IPS DF 19.7 (cell line): ENCODE results near the gene SYT8.

Source experiments
- DNase-seq: peaks from one replicate; pipeline ENCODE4 v3.0.0-alpha.2; 2013; ENCODE audit warnings: low read depth, low spot score

The SYT8 gene

DNA sequence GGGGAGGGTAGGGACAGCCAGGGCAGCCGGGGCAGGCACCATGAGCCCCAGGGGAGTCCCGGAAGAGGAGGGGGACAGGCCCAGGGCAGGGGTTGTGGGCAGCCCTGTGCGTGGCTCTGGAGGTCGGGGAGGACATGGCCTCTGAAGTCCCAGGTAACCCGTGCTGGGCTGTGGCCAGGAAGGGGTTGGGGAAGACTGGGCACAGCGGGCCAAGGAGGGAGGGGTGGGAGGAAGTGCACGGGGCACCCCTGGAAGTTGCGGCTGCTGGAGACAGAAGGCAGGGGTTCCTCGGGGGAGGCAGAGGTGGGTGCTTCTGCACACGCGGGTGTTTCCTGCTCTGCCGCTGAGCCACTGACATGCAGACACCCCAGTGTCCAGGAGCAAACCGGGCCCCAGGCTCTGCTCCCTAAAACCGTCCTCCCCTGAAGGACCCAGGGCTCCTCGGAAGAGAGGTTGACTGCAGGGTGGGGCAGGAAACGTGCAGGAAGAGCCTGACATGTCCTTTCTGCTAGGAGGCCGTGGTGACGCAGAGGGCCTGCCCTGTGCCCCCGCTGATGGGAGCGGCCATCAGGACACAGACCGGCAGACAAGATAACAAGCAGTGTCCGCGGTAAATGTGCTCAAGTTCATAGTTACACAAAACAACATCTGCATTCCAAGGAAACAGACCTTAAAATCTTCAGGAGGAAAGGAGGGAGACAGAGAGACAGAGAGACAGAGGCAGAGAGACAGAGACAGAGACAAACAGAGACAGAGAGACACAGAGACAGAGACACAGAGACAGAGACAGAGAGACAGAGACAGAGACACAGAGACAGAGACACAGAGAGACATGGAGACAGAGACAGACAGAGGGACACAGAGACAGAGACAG is 9.7 kb downstream of the SYT8 start:
- no peak for DNase-seq

DNA sequence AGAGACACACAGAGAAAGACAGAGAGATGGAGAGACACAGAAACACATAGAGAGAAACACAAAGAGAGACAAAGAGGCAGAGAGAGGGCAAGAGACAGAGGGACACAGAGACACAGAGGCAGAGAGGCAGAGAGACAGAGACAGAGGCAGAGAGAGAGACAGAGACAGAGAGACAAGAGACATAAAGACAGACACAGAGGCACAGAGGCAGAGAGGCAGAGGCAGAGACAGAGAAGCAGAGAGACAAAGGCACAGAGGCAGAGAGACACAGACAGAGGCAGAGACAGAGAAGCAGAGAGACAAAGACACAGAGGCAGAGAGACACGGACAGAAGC is 10.3 kb downstream of the SYT8 start:
- no peak for DNase-seq

DNA sequence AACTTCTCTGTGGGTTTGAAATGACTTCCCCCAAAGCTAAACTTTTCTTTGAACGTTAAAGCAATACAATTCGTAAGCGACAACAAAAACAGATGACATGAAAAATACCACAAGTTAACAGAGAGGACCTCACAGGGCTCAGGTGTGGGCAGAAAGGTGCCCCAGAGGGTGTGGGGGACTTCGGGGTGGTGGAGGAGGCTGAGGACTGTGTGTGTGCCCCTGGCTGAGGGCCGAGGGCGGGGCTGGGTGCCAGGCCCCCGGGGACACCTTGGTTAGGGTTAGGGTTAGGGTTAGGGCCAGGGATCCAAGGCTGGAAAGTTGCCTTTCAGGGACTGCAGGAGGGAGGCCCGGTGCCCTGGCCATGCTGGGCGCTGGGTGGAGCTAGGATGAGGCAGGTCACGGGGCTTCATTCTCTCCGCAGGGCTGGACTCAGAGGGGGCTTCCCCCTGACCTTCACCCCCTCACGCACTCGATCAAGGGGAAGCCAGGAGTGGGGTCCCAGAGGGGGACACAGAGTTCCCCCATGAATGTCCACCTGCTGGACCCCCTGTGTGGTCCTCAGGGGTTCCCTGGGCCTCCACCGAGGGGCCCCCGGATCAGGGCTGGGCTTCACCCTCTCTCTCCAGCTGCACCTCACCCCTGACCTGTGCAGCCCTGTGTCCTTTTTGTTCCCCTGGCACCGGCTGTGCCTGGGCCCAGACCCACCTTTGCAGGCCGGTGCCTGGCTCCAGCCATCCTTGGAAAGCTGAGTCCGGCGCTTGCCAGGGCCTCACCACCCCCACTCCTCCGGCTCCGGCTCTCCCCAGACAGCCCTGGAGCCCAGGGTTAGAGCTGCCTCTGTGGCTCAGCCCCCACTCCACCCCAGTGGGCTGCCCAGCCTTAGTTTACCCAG is 11.0 kb downstream of the SYT8 start:
- no peak for DNase-seq

GRCh38 chr11:1846453-1846932 is 11.7 kb downstream of the SYT8 start:
- DNase-seq, result no peak

DNA sequence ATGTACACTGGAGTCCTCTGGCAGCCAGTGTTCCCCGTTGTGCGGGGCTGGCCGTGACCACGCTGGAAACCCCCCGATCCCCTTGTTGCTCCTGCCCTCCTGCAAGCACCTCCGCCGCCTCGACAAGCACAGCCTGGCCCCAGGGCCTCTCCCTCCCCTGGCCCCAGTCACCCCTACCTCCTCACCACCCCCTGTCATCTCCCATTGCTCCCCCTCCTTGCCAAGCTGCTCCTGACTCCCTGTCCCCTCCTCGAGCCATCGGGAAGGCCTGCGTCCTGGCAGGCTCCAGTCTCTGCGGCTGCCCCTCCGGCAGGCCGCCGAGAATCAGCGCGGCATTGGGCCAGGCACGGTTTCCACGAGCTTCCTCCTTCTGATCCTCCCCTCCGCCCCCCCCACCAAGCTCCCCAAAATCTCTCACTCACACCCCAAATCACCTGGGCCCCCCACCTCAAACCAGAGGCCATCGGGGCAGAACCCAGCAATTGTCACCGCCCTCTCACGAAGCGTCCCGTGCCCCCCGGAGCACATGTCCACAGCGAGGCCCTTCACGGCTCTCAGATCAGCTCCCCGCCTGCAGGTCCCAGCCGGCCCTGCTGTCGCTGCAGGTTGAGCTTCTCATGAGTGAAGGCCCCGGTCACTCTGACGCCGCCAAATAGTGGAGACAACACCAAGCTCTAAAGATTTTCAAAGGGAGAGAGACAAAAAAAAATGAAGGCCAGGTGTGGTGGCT is 12.4 kb downstream of the SYT8 start:
- DNase-seq, result no peak

- DNase-seq, result no peak
These were observed 13.3 kb downstream of the SYT8 start for GRCh38 chr11:1847926-1848639.

- DNase-seq, result no peak
These were observed 14.0 kb downstream of the SYT8 start for GRCh38 chr11:1848640-1849430.

DNA sequence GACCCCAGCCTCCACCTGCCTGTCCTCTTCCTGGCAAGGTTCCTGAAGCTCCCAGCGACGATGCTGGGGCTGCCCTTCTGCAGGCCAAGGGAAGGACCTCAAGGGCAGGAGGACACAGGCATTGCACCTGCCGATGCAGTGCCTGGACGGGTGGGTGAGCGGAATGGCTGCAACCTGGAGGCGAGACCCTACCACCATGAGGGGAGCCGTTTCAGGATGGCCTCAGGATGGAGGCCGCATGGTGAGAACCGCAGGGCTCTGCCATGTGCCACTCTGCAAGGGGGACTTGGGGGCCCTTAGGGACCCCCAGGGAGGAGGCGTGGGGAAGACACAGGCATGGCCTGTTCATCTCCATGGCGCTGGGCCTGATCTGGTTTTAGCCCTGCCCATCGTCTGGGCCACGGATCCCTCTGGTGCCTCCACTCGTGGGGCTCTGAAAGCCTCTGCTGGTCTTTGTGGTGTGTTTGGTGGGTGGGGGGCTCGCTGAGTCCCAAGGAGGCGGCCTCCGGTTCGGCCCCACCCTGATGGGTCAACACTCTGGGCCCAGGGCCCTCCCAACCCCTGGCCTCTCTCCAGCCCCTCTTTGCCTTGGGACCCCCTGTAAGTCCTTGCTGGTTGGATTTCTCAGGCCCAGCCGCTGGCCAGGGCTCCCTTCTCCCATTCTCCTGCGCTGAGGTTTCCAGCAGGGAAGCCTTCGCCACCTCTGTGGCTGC is 16.8 kb downstream of the SYT8 start:
- DNase-seq, result no peak

DNA sequence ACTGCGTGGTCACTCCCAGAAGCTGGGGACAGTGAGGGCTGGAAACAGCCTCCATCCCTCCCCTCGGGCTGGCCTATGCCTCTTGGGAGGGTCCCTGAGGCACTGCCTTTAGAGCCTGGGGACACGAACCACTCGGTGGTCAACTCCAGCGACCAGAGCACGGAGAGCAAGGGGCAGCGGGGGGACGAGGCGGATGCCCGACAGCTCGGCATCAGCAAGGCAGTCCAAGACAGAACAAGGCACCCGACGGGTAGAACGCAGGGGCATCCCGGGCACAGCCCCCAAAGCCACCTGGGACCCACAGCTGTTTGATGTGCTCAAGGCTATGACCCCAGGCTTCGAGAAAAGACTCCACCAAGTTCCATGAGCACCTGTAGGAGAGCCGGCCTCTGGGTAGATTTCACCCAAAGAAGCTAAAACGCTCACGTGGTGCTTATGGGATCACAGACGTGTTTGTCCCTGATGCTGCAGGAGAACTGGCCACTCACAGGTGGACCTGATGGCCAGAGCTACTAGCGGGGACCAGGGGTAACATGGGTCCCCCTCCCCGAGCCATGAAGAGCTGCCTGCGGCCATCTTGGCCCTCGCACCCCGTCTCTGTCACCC is 17.6 kb downstream of the SYT8 start:
- no peak for DNase-seq

DNA sequence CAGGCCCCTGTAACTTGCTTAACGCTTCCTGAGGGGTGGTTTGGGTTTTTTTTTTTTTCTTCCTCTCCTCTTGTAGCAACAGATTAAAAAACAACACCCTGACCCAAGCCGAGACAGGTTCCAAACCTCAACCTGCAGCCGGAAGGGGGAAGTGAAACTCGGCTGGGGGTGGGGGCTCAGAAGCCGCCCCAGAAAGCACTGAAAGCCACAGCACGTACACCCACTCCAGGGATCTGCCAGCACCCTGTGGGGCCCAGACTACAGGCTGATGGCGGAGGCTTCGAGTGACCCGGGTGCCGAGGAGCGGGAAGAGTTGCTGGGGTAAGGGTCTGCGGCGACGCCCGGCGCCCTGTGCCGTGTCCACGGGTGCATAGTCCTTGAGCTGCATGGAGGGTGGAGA is 18.1 kb downstream of the SYT8 start, which contains the start of gene LSP1:
Gene LSP1, plus strand, starts transcription at position 208 of the 400 bp plus-strand sequence. Its CDS starts 61 bp downstream, at position 269.
- DNase-seq, result no peak

DNA sequence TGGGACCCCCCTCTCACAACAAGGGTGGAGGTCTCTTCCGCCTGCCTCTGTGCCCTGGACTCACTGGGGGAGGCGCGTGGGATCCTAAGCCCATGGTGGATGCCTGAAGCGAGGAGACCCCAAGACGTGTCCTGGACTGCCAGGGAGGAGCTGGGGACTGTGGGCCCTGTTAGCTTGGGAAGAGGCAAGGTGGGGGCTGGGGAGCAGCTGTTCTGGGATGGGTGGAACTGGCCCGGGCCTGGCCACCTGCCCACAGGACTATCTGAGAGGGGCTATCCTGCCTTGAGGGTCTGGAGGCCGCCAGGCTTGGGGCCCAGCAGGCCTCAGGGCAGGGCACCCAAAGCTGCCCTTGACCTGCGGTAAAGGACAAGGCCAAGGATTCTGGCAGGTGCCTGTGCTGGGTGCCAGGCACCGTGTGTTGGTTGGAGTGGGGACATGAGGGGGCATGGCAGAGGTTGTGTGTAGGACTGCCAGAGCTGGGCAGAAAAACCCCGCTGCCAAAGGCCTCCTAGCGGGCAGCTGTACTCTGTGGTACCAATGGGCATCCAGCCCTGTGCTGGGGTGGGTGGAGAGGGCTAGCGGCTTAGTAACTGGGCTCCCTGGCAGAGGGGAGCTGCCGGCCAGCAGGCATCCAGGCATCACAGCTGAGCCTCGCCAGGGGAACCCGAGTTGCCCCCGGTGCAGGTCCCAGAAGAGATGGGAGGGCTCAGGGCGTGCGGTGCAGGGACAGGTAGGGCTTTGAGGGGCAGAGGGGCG is 18.8 kb downstream of the SYT8 start:
- DNase-seq, result no peak

DNA sequence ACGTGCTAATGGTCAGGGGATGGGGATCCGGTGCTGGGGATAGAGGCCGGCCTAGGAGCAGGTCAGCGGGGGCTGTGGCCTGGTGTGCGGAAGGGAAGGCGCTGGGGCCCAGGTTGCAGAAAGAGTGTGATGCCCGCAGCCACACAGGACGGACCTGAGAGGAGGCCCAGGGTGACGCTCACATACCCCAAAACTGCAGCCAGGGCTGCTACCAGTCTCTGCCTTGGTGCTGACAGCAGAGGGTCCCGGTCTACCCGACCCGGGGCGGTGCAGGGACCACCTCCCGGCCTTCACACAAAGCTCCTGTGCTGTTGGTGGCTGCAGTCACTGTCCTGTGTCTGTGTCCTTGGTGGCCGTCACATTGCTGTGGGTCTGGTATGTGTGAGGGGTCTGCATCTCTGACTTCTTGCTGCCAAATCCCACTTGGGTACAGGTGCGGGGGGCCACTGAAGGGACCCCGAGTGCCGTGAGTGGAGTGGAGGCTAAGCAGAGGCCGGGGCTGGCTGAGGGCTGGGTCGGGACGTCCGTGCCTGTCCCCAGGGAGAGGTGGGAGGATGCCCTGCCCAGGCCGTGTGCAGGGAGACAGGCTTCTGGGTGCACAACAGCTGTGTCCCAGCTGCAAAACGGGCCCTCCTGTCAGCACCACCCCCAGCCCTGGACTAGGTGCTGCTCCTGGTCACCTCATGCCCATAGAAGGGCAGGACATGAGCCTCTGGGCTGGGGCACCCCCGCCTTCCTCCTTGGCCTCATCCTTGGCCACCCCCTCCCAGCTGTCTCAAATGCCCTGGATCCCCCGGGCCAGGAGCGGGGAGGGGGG is 19.6 kb downstream of the SYT8 start:
- no peak for DNase-seq

DNA sequence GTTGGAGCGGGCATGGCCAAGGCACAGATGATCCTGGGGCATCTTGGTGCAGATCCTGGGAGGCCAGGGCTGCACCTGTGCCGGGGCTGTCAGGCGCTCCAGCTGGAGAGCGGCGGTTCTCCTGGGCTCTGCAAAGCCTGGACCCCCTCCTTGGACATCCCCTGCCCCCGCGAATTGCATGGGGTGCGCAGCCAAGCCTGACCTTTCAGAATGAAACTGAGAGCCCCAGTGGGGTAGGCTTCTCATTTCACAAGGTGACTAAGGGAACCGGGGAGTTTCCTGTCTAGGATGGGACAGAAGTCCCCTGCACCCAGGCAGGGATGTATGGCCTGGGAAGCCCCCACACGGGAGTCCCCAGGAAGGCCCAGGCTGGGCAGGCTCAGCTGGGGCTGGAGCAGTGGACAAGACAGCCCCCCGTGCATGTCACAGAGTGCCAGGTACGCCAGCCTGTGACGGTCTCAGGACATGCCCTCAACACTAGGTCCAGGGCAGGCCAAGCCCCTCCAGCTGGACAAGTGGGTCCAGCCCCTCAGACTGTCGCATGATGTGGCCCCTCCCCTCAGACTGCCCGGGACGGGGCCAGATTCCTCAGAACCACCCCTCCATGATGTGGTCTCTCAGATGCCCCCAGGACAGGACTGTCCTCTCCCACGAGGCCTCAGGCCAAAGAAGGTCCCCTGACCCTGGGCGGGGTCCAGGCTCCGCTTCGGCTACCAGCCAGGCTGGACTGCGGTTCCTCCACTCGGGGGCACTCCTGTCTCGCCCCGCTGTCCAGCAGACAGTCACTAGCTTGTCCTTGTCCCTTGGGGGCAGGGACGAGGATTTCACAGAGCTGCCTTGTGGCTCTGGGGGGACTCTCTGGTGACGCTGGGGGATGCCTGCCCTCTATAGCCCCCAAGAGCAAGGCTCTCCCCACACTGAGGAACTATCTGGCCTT is 20.4 kb downstream of the SYT8 start:
- DNase-seq, result no peak

DNA sequence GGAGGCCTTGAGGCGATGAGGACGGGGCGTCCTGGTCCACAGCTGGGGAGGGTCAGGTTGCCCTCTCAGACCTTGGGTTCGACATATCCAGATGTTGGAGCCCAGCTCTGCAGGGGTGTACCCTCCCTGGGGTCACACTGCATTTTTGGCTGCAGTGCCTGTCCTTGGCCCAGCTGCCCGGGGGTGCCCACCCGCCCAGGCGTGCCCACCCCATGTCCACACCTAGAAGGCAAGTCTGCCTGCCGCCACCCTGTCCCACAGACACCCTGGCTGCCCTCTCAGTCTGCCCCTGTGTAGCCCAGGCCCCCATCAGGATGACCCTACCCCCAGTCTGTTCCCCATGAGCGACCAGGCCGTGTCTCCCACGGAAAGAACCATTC is 21.1 kb downstream of the SYT8 start:
- DNase-seq, result no peak

- DNase-seq, result no peak
These were observed 21.7 kb downstream of the SYT8 start for GRCh38 chr11:1856306-1857005.

- no peak for DNase-seq
These were observed 22.3 kb downstream of the SYT8 start for GRCh38 chr11:1857064-1857463.
